Effector memory CD4-positive, alpha-beta T cell (primary cell): Measurements from ENCODE around the gene KRT222.

Experiments used
- DNase-seq, 3 donors: peaks; one replicate each; pipeline ENCODE4 v3.0.0-alpha.2; 2020
- H3K27ac ChIP-seq: 2 replicates; pipeline ENCODE4 v1.7.0; 2013; ENCODE audit warnings: mild to moderate bottlenecking, low read length, moderate library complexity; ENCODE audit not compliant: insufficient read depth, poor library complexity, severe bottlenecking
- H3K27me3 ChIP-seq: replicated peaks from 2 replicates; pipeline ENCODE4 v1.7.0; 2013; ENCODE audit warnings: mild to moderate bottlenecking, low read length; ENCODE audit not compliant: insufficient read depth, control insufficient read depth, poor library complexity, severe bottlenecking
- H3K36me3 ChIP-seq: 2 replicates; pipeline ENCODE4 v1.7.0; 2013; ENCODE audit warnings: mild to moderate bottlenecking, low read length, moderate library complexity; ENCODE audit not compliant: control insufficient read depth, insufficient read depth
- H3K4me1 ChIP-seq: 2 replicates; pipeline ENCODE4 v1.7.0; 2013; ENCODE audit warnings: low read length, mild to moderate bottlenecking; ENCODE audit not compliant: control insufficient read depth, insufficient read depth, poor library complexity, severe bottlenecking
- H3K4me3 ChIP-seq: 2 replicates; pipeline ENCODE4 v1.7.0; 2013; ENCODE audit warnings: low read length, low read depth, mild to moderate bottlenecking; ENCODE audit not compliant: insufficient read depth, poor library complexity, severe bottlenecking
- H3K9me3 ChIP-seq: 2 replicates; pipeline ENCODE4 v1.7.0; 2013; ENCODE audit warnings: mild to moderate bottlenecking, low read length, moderate library complexity; ENCODE audit not compliant: control insufficient read depth

The KRT222 gene

DNA sequence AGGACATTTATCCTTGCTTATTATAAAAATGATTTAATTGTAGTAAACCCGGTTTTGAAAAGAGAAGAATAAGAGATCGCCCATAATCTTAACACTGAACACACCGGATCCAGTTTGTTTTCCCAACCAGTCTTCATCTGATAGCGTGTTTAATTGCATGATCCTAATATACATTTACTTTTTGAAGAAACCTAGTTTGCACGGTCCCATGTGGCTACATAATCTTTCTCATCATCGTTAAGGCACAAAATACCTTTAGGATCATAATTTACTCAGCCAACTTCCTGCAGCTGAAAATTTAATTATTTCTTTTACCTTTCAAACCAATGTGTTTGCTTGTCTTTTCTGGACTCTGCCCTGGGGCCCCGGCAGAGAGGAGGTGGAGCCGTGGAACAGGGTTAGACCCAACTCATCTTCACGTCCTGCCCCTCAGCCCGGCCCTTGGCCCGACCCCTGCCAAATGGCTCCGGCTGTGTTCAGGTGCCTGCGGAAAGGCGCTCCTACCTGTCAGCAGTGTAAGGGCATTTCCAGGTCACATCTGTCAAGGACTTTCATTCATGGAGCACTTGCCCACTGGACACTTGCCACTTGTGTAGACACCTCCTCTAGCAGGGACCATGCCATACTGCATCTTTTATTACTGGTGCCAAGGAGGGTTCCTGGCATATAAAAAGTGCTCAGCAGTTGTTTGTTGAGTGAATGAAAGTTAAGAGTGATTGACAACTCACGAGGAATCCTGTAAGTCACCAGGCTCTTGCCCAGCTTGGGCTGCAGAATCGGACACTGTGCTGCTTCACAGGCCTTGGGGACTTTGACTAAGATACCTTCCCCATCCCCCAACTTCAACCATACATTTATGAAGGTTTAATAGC lies 46.0 kb downstream of the KRT222 start:
- no peak for DNase-seq
- H3K36me3 ChIP-seq, result no peaks in the 10 kb centered on the region
- H3K9me3 ChIP-seq, result no peaks in the 10 kb centered on the region
- no peak overlapping the region for H3K4me3 ChIP-seq
- H3K4me1 ChIP-seq, result peaks cover 35% of the 10 kb centered on the region
- no peak overlapping the region for H3K27ac ChIP-seq
- no peaks in the 10 kb centered on the region for H3K27me3 ChIP-seq

GRCh38 chr17:40617678-40618240 lies 47.2 kb downstream of the KRT222 start:
- DNase-seq, result no peak
- no peak overlapping the region for H3K27ac ChIP-seq
- H3K9me3 ChIP-seq, result no peaks in the 10 kb centered on the region
- H3K4me3 ChIP-seq, result no peak overlapping the region
- H3K4me1 ChIP-seq, result peaks cover 42% of the 10 kb centered on the region
- no peaks in the 10 kb centered on the region for H3K27me3 ChIP-seq
- no peaks in the 10 kb centered on the region for H3K36me3 ChIP-seq

DNA sequence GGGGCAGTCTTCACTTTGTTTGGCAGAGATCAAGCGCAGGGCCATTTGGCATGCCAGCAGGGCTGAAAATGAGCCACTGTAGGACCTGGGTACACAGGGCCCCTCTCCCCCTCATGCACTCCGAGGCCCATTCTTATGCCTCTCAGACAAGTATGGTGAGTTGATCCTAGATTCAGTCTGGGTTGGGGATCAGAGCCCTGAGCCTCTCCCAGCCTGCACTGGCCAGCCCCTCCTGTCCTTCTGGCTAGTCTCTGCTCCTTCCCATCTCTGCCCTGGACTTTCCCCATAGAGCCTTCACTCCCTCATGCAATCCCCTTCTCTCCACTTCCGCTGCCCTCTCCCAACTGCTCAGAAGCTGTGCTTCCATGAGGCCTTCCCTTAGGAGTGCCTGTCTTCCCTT lies 48.4 kb downstream of the KRT222 start:
- DNase-seq, result no peak
- Histone ChIP-seq H3K36me3 (no peaks in the 10 kb centered on the region), H3K4me1 (peaks cover 42% of the 10 kb centered on the region), H3K9me3 (no peaks in the 10 kb centered on the region), H3K4me3 (no peak overlapping the region), H3K27me3 (no peaks in the 10 kb centered on the region), H3K27ac (no peak overlapping the region)

- Histone ChIP-seq H3K4me1 (peaks cover 44% of the 10 kb centered on the region), H3K27ac (peak overlapping the region; percentile 95), H3K4me3 (no peak overlapping the region), H3K36me3 (no peaks in the 10 kb centered on the region), H3K9me3 (no peaks in the 10 kb centered on the region), H3K27me3 (no peaks in the 10 kb centered on the region)
- DNase-seq, result no peak
These were observed 49.0 kb downstream of the KRT222 start for GRCh38 chr17:40615841-40616476.

GRCh38 chr17:40615068-40615840 lies 49.7 kb downstream of the KRT222 start:
- Histone ChIP-seq H3K9me3 (no peaks in the 10 kb centered on the region), H3K27me3 (no peaks in the 10 kb centered on the region), H3K4me1 (peaks cover 51% of the 10 kb centered on the region), H3K4me3 (no peak overlapping the region), H3K27ac (peak overlapping the region; percentile 95), H3K36me3 (no peaks in the 10 kb centered on the region)
- peak in 1 of 3 donors; percentile 36 for DNase-seq

GRCh38 chr17:40614431-40615067 lies 50.4 kb downstream of the KRT222 start:
- Histone ChIP-seq H3K4me3 (no peak overlapping the region), H3K27me3 (no peaks in the 10 kb centered on the region), H3K27ac (peak overlapping the region; percentile 95), H3K4me1 (peaks cover 53% of the 10 kb centered on the region), H3K36me3 (no peaks in the 10 kb centered on the region), H3K9me3 (no peaks in the 10 kb centered on the region)
- DNase-seq, result no peak

DNA sequence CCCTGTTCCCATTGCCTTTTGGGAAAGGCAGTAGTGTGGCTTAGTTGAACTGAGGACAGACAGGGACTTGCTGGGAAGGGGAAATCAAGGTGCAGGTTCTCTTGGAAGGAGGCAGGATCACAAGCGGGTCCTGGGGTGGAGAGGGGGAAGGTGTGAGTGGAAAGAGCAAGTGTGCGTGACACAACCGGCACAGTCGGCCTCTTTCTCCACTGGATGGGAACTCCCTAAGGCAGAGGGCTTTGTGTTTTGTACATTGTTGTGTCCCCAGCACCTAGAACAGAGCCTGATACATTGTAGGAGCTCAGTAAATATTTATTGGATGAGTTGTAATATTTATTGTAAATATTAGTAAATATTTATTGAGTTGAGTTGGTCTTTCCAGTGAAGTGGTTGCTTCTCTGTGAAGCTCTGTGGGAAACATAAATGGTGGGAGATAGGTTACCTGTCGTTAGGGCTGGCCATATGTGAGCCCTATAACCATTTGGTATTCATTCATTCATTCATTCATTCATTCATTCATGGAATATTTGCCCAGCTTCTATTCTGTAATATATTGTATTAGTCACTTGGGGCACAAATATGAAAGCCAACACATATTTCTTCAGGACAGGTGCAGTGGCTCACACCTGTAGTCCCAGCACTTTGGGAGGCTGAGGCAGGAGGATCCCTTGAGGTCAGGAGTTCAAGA lies 51.4 kb downstream of the KRT222 start:
- H3K4me1 ChIP-seq, result peaks cover 58% of the 10 kb centered on the region
- no peaks in the 10 kb centered on the region for H3K27me3 ChIP-seq

DNA sequence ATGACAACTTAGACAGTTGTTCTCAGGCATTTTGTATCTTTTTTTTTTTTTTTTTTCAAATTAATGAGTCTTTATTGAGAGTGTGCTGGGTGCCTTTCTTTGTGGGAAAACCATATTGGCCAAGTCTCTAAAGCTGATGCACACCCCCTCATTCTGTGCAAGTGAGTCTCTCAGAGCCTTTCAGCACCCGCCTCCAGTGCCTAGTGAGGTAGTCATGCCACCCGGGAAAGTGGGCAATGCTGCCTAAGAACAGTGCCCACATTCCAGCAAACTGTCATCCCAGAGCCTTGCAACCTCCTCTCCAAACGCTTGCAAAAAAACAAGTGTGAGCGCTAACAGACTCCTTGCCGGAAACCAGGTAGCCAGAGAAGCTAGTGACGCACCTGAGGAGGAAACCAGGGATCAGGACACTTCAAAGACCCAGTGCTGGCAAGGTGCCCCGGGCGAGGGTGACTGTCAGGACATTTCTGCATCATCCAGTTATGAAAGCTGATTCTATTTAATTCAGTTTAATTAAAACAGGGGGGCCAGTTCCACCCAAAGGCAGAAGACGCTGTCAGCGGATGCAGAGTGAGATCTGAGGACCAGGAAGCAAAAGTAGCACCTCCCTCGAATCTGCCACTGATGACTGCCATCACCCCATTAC lies 52.3 kb downstream of the KRT222 start:
- peaks cover 67% of the 10 kb centered on the region for H3K4me1 ChIP-seq
- H3K27ac ChIP-seq, result peak overlapping the region; percentile 95

More for the DNA sequence above, 51.4 kb downstream of the KRT222 start:
- no peaks in the 10 kb centered on the region for H3K36me3 ChIP-seq
- DNase-seq, result no peak
- H3K27ac ChIP-seq, result peak overlapping the region; percentile 95
- H3K4me3 ChIP-seq, result peak overlapping the region; percentile 26
- H3K9me3 ChIP-seq, result no peaks in the 10 kb centered on the region

More for the DNA sequence above, 52.3 kb downstream of the KRT222 start:
- peak overlapping the region; percentile 26 for H3K4me3 ChIP-seq
- peak; percentile 71 to 87 (median 73) for DNase-seq
- no peaks in the 10 kb centered on the region for H3K27me3 ChIP-seq
- no peaks in the 10 kb centered on the region for H3K9me3 ChIP-seq
- no peaks in the 10 kb centered on the region for H3K36me3 ChIP-seq
